HG02571 (cell line): ENCODE results near the gene FLVCR1.
"Not testable (repeated sequence)": the region's sequence is repeated elsewhere in the genome, so short reads cannot be mapped to it uniquely, and the experiment has no call there.

Experiments used
- ATAC-seq: cut with Tn5 transposase; IDR thresholded peaks from one replicate; pipeline ENCODE4 v1.9.1; 2021; ENCODE audit warnings: mild to moderate bottlenecking, moderate library complexity; ENCODE audit not compliant: unreplicated experiment

Gene FLVCR1

DNA sequence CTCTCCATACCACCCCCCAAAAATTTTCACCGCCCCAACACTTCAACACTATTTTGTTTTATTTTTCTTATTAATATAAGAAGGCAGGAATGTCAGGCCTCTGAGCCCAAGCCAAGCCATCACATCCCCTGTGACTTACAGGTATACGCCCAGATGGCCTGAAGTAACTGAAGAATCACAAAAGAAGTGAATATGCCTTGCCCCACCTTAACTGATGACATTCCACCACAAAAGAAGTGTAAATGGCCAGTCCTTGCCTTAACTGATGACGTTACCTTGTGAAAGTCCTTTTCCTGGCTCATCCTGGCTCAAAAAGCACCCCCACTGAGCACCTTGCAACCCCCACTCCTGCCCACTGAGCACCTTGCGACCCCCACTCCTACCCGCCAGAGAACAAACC, 56.0 kb downstream of the FLVCR1 start:
- ATAC-seq, result not testable (repeated sequence)

DNA sequence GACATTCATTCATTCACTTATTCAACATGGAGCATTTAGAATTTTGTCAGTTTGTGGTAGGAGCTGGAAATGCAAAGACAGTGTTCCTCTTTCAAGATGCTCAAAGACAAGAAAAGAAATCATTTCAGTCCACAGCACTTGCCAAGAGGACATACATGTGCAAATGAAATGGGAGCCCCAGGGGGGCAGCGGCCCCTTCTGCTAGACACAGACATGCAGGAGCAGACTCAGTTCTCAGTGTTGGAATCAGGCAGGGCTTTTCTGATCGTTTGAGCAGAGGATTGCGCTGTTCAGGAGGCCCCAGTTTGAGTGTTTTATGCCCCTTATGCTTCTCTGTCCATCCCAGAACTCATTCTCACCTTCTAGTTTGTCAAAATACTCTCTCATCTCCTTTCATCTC, 56.7 kb downstream of the FLVCR1 start:
- no peak for ATAC-seq

DNA sequence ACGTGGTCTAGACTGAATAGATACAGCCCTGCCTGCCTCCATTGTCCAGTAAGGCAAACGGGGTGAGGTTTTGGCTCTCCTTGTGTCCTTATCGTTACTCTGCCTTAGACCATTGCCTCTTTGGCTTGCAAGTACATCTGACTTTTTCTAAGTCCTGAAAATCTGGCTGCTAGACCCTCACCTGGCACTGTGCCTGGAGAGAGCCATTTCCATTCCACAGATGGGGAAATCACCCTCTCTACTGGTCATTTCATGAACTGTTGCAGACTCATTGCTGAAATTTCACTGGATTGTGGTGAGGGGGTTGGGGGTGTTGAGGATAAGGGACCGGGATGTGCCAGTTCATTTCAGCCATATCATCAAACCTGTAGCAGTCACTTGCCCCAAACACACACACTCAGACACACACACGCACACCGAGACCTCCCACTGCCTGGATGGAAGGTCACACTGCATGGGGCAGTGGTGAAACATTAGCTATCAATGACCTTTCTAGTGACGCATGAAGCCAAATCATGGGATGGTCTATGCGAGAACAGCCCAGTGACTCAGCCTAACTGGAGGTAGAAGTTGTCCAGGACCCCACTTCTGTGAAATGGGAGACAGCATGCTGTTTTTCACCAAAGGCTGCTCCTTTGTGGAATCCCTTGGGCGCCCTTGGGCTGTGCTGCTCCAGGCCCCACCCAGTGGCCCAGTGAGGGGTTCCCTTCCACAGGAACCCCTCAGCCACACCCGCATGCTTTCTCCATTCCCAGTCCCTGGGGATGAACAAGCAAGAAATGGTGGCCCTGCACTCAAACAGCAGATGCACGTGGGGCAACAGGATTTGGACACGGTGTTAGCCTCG, 57.4 kb downstream of the FLVCR1 start:
- no peak for ATAC-seq

DNA sequence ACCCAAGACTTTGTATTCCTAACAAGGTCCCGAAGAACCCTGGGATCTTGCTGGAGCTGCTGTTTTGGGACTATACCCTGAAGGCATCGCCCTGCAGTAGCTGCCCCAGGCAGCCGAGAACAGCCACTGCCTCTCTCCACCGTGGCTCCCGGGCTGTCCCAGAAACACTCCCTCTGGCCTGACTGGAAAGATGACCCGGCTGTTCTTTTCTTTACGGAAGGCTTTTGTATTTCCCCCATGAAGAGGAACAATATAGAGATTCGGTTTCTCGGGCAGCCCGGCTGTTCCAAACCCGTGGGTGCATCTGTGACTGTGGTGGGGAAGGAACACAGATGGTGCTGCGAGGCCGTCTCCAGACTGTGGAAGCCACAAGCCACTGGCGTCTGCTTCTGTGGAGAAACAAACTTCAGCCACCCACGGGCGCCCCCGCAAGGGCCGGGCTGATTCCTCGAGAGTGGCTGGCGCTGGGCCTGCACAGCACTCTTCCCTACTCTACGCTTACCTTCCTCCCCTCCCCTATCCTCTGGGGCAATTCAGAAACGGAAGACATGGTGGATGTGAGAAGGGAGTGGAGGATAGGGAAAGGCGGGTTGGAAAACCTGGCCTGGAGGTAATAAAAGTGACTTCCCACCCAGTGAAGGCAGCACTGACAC, 58.5 kb downstream of the FLVCR1 start:
- no peak for ATAC-seq

DNA sequence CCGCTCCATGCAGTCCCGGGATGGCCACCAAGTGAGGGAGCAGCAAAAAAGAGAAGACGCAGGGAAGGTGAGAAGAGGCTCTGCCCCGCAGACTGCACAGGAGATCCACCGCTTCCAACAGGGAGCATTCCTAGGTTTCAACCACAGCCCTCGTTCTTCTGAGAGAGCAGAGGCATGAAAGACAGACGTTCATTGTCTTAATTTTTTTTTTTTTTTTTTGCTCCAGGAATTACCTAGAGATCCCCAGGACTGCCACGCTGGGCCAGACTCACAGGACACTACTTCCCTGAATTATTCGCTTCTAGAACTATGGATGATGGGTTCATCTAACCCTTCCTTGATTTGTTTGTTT, 59.0 kb downstream of the FLVCR1 start:
- no peak for ATAC-seq

DNA sequence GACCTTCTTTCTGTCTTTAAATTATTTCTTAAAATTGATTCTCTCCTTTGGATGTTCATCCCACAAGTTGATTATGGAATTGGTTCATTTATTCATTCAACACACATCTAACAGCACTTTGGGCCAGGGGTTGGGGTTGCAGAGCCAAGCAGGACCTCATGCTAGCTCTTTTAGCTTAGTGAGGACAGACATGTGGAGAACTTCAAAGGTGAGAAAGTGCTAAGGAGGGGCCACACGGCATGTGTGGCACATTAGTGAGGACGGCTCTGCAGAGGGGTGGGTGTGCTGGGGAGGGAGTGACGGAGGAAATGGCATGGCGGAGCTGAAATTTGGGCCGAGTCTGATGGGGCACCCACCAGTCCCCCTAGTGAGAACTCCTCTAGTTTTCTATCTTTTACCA, 59.8 kb downstream of the FLVCR1 start:
- ATAC-seq, result no peak

DNA sequence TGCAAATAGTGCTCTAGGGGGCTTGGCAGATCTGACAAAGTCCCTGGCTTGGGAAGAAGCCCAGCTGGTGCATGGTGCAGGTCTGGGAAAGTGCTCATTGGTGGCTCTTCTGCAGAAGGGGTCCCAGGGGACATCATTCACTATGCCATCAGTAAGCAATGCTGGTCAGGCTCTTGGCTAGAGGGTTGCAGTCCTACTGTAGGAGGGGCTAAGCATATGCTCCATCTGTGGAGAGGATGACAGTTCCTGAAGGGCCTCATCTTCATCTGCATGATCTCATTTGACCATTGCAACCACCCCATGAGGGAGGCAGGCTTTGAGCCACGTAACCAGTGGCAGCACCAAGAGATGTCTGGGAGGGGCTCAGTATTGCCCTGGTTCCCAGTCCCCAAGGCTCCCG, 60.7 kb downstream of the FLVCR1 start:
- no peak for ATAC-seq

DNA sequence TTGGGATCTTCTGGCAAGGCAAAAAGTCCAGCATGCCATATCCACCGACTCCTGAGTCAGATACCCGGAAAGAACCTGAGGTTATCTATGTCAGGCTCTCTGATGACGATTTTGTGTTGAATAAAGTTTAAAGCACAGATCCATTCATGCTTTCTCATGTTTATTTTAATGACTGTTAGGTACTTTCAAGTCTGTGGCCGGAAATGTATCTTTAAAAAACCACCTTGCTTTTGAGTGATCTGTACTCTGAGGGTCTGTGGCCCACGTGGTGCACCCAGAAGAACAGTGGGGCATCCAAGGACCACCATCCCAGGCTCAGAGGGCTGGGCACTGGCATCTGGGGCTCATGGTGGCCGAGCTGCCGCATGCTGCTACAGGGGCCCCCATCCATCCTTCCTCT, 62.2 kb downstream of the FLVCR1 start:
- ATAC-seq, result no peak

DNA sequence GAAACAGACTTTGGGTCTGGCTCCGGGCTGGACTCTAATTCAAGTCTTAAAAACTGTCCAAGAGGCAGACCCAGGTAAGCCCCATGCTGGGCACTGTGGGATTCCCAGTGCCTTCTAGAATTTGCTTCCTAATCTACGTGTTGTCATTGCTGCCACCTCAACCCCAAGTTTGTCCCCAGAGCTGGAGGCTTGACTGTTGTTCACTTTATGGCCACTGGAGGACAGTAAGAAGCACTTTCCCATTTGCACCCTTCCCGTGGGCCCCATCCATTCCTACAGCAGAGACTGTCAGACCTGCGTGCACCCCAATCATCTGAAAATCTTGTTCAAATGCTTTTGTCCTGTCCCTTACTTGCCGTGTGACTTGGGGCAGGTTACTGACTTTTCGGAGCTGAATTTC, 62.8 kb downstream of the FLVCR1 start:
- ATAC-seq, result no peak

DNA sequence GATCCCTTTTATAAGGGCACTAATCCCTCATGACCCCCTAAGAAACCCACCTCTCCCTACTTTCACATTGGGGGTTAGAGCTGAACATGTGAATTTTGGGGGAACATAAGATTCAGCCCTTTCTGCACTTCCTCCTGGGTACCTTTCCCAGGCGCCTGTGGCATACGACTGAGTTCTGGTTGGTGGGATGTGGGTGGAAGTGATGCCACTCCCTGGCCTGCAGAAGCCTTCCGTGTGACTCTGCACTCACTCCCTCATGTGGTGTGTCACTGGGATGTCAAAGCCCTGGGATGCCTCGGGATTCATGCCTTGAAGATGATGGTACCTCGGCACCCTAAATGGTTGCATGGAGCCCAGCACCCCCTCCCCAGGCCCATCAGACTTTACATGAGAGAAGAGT, 63.9 kb downstream of the FLVCR1 start:
- no peak for ATAC-seq

DNA sequence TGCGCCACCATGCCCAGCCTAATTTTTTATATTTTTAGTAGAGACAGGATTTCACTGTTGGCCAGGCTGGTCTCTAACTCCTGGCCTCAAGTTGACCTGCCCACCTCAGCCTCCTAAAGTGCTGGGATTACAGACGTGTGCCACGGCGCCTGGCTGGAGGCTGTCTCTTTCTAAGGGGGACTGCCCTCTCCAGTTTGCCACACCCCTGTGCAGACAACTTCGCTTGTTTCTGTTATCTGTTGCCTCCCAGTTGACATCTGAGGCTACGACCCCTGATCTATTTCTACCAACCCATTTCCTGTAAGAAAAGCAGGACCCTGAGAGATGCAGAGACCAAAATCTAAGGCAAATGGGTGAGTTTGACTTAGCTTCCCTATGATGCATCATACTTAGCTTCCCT, 68.3 kb downstream of the FLVCR1 start:
- ATAC-seq, result no peak

DNA sequence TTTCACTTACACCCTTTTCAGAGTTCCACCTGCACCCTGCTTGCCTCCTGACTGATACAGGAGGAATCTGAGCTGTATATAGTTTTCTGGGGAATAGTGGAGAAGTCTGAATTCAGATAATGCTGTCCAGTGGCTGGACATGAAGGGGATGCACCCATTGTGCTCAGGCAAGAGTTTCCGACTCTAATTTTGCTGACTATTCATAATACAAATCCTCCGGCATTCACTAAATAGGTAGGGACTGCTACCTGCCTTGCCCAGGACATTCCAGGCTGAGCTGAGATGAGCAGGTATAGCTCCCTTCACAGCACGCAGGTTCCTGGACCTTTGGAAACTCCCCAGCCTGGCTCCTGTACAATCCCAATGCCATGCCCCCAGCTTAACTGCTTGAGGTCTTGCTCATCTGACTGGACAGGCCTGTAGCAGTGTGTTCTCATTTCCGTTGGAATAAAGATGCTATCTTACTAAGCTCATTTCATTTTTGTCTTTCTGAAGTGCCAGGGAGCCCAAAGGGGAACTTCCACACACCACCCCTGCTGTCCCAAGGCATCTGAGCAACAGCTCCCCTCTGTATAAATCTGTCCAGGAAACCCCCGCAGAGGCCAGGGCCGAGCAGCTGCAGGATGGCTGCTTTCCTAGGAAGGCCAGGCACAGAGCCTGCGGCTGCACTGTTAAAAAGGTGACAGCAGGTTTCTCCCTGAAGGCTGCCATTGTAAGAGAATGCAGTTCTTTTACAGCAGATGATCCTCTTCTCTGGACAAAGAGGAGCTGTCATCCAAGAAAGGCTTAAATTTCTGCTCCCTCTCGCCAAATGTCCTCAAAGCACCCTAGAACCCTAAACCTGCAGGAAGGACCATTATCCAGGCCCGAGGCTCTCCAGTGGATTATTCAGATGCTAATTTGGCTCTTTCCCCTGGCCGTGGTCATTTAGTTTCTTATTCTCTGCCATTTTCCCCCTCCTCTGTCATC, 70.5 kb downstream of the FLVCR1 start:
- peak; percentile 56 for ATAC-seq

DNA sequence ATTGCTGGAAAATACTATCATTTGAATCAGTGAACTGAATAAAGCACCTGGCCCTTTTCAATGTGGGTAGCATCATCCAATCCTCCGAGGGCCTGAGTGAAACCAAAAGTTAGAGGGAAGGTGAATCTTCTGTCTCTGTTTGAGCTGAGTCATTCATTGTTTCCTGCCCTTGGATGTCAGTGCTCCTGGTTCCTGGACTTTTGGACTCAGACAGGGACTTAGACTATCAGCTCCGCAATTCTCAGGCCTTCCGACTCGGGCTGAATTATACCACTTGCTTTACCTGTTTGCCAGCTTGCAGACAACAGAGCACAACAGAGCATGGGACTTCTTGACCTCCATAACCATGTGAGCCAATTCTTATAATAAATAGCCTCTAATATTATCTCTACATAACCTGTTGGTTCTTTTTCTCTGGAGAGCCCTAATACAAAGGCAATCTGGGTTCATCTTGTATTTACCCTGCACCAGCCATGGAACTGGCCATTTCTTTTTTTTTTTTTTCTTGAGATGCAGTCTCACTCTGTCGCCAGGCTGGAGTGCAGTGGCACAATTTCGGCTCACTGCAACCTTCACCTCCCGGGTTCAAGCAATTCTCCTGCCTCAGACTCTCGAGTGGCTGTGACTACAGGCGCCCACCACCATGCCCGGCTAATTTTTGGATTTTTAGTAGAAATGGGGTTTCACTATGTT, 73.1 kb downstream of the FLVCR1 start:
- ATAC-seq, result no peak

DNA sequence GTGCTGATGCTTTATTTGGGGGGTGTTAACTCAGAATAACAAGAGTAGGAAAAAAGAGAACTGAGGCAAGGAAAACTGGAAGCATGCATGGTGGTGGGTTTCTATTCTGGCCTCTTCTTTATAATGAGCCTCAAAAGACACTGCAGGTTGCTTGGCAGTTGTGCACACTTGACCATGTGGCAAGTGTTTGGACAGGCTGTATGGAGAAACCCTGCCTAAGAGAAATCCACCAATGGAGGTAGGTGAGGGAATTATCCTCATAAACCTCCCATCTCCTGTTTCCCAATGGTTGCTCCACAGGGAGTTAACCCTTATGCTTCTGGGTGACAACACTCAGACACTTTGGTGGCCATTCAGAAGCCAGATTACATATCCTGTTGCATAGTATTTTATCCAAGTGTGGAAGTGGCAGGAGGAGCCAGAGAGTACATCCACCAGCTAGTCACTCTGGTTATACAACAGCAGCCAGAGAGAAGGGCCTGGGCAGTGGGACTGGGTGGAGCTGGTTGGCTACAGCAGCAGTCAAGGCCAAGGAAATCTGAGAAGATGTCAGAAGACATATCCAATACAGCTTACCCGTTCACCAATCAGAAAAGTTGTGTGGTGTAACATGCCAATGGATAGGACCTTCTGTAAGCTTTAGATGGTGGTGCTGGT, 75.9 kb downstream of the FLVCR1 start:
- ATAC-seq, result no peak

DNA sequence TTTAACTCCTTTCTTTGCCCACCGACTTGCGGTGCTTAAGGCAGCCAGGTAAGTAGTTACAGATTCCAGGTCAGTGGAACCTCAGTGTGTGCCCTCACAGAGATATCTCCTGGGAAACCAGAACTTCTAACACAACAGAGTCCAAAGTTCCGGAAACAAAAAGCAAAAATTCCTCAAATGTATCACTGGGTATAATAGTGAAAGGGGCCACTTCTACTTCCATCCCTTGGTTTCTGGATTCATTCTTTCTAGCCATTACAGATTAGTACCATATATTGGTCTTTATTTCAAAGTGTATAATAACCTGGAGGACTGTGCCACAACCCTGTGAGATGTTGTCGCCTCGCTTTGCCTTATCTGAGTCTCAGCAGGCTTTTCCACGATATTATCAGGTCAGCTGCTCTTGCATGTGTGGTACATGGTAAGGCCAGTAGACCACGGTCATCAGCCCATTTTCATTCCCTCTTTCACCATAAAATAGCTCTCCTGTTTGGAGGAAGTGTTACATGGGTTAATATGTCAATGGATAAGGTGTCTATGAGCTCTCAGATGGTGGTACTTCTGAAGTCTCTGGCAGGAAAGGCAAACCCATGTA, 77.4 kb downstream of the FLVCR1 start:
- ATAC-seq, result no peak

DNA sequence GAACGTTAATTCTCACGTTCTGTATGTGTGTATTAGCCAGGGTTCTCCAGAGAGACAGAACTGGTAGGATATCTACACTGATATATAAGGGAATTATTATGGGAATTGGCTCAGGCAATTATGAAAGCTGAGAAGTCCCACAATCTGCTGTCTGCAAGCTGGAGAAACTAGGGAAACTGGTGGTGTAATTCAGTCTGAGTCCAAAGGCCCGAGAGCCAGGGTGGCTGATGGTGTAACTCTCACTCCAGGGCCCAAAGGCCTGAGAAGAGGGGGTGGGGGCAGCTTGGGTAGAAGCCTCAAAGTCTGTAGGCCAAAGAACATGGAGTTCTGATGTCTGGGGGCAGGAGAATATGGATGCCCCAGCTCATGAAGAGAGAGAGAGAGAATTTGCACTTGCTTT, 79.0 kb downstream of the FLVCR1 start:
- ATAC-seq, result no peak

DNA sequence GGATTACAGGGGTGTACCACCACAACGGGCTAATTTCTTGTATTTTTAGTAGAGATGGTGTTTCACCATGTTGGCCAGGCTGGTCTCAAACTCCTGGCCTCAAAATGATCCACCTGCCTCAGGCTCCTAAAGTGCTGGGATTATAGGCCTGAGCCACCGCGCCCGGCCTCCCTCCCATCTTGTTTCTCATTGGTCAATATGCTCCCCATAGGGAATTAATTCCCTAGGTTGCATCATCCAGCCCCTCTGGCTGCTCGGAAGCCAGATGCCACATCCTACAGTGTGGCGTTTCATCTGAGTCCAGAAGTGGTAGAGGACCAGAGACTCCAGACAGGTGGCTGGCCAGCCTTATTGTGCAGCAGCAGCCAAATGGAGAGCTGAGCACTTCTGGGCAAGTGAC, 80.8 kb downstream of the FLVCR1 start:
- no peak for ATAC-seq

DNA sequence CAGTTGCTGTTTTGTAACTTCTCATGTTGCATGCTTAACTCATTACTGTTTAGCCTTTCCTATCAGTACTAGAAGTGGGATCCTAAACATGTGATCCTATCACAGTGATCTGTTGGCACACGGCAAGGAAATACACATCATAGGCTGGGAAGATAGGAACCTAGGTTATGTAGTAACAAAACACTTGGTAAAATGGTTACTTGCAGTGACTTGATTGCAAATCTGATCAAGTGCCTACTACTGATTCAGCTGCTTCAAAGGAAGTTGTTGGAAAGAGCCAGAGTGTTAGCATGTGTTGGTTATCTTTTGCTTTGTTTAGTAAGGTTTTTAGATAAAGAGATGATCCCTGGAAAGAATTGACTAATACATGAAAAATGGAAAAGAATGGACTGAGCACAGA, 83.4 kb downstream of the FLVCR1 start:
- ATAC-seq, result no peak

DNA sequence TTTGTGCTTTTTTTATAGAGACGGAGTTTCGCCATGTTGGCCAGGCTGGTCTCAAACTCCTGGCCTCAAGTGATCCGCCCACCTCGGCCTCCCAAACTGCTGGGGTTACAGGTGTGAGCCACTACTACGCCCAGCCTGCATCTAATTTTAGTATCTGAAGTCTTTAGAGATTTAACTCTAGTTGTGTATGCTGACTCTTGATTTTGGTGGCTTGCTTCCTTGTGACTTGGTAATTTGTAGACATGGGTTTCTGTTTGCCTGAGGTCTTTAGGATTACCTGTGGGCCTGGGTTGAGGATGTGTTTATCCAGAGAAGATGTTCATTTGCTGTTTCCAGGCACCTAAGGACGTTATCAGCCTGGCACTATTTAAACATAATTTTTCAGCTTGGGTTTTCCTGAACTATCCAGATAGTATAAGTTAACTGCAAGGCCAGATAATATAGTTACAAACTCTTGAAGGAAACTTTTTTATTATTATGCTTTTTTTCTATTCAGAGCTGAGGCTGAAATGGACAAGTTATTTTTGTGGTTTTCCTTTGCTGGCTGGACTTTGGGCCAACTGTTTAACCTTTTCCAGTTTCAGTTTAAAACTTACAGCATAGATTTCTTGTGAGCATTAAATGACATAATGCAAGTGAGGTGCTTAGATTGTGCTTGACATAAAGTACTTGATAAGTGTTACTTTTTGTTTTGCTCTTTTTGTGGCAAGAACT, 84.8 kb downstream of the FLVCR1 start:
- ATAC-seq, result no peak

DNA sequence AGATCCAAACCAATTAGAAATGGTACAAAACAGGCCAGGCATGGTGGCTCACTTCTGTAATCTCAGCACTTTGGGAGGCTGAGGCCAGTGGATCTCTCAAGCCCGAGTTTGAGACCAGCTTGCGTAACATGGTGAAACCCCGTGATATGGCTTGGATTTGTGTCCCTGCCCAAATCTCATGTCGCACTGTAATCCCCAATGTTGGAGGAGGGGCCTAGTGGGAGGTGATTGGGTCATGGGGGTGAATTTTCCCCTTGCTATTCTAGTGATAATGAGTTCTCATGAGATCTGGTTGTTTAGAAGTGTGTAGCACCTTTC, 85.3 kb downstream of the FLVCR1 start:
- ATAC-seq, result no peak
